Effector memory CD4-positive, alpha-beta T cell (primary cell): Measurements from ENCODE around the gene EPC1.
"Not testable (repeated sequence)": the region's sequence is repeated elsewhere in the genome, so short reads cannot be mapped to it uniquely, and the experiment has no call there.

Source experiments
- DNase-seq, 3 donors: peaks; one replicate each; pipeline ENCODE4 v3.0.0-alpha.2; 2020
- H3K27ac ChIP-seq: 2 replicates; pipeline ENCODE4 v1.7.0; 2013; ENCODE audit warnings: mild to moderate bottlenecking, low read length, moderate library complexity; ENCODE audit not compliant: insufficient read depth, poor library complexity, severe bottlenecking
- H3K27me3 ChIP-seq: replicated peaks from 2 replicates; pipeline ENCODE4 v1.7.0; 2013; ENCODE audit warnings: mild to moderate bottlenecking, low read length; ENCODE audit not compliant: insufficient read depth, control insufficient read depth, poor library complexity, severe bottlenecking
- H3K36me3 ChIP-seq: 2 replicates; pipeline ENCODE4 v1.7.0; 2013; ENCODE audit warnings: mild to moderate bottlenecking, low read length, moderate library complexity; ENCODE audit not compliant: control insufficient read depth, insufficient read depth
- H3K4me1 ChIP-seq: 2 replicates; pipeline ENCODE4 v1.7.0; 2013; ENCODE audit warnings: low read length, mild to moderate bottlenecking; ENCODE audit not compliant: control insufficient read depth, insufficient read depth, poor library complexity, severe bottlenecking
- H3K4me3 ChIP-seq: 2 replicates; pipeline ENCODE4 v1.7.0; 2013; ENCODE audit warnings: low read length, low read depth, mild to moderate bottlenecking; ENCODE audit not compliant: insufficient read depth, poor library complexity, severe bottlenecking
- H3K9me3 ChIP-seq: 2 replicates; pipeline ENCODE4 v1.7.0; 2013; ENCODE audit warnings: mild to moderate bottlenecking, low read length, moderate library complexity; ENCODE audit not compliant: control insufficient read depth

EPC1 gene

GRCh38 chr10:32373031-32373430 lies 26.1 kb upstream of the EPC1 start:
- no peak overlapping the region for H3K27ac ChIP-seq

GRCh38 chr10:32372000-32372875 lies 25.3 kb upstream of the EPC1 start:
- no peak overlapping the region for H3K4me3 ChIP-seq
- DNase-seq: no peak
- no peak overlapping the region for H3K27ac ChIP-seq
- no peaks in the 10 kb centered on the region for H3K27me3 ChIP-seq
- peaks cover 10% of the 10 kb centered on the region for H3K4me1 ChIP-seq
- peaks cover 8% of the 10 kb centered on the region for H3K36me3 ChIP-seq
- H3K9me3 ChIP-seq: no peaks in the 10 kb centered on the region

More at GRCh38 chr10:32373031-32373430, 26.1 kb upstream of the EPC1 start:
- DNase-seq: no peak
- Histone ChIP-seq H3K4me1 (peaks cover 5% of the 10 kb centered on the region), H3K9me3 (no peaks in the 10 kb centered on the region), H3K4me3 (no peak overlapping the region), H3K27me3 (no peaks in the 10 kb centered on the region), H3K36me3 (peaks cover 8% of the 10 kb centered on the region)

GRCh38 chr10:32371101-32371500 lies 24.1 kb upstream of the EPC1 start:
- H3K9me3 ChIP-seq: no peaks in the 10 kb centered on the region
- no peaks in the 10 kb centered on the region for H3K27me3 ChIP-seq
- H3K27ac ChIP-seq: no peak overlapping the region
- no peak for DNase-seq
- H3K4me1 ChIP-seq: peaks cover 19% of the 10 kb centered on the region
- no peak overlapping the region for H3K4me3 ChIP-seq
- peaks cover 8% of the 10 kb centered on the region for H3K36me3 ChIP-seq

GRCh38 chr10:32367793-32368453 lies 21.0 kb upstream of the EPC1 start:
- DNase-seq: peak; percentile 50 to 72 (median 53)
- no peak overlapping the region for H3K4me3 ChIP-seq
- H3K27ac ChIP-seq: peak overlapping the region; percentile 5
- peaks cover 19% of the 10 kb centered on the region for H3K4me1 ChIP-seq
- peaks cover 8% of the 10 kb centered on the region for H3K36me3 ChIP-seq
- no peaks in the 10 kb centered on the region for H3K27me3 ChIP-seq
- no peaks in the 10 kb centered on the region for H3K9me3 ChIP-seq

- Histone ChIP-seq H3K27me3 (no peaks in the 10 kb centered on the region), H3K27ac (no peak overlapping the region), H3K36me3 (peaks cover 8% of the 10 kb centered on the region), H3K9me3 (no peaks in the 10 kb centered on the region), H3K4me3 (no peak overlapping the region), H3K4me1 (peaks cover 24% of the 10 kb centered on the region)
- DNase-seq: no peak
Observed at GRCh38 chr10:32366588-32366987, 19.6 kb upstream of the EPC1 start.

GRCh38 chr10:32366111-32366510 lies 19.2 kb upstream of the EPC1 start:
- peaks cover 8% of the 10 kb centered on the region for H3K36me3 ChIP-seq
- DNase-seq: no peak
- H3K4me1 ChIP-seq: peaks cover 24% of the 10 kb centered on the region
- H3K27ac ChIP-seq: no peak overlapping the region
- no peaks in the 10 kb centered on the region for H3K9me3 ChIP-seq
- no peaks in the 10 kb centered on the region for H3K27me3 ChIP-seq
- H3K4me3 ChIP-seq: no peak overlapping the region

GRCh38 chr10:32365404-32365803 lies 18.4 kb upstream of the EPC1 start:
- not testable (repeated sequence) for H3K36me3 ChIP-seq, H3K9me3 ChIP-seq, H3K4me3 ChIP-seq, H3K27me3 ChIP-seq, H3K27ac ChIP-seq, DNase-seq
- peaks cover 24% of the 10 kb centered on the region for H3K4me1 ChIP-seq

- H3K36me3 ChIP-seq: peaks cover 4% of the 10 kb centered on the region
- no peaks in the 10 kb centered on the region for H3K9me3 ChIP-seq
- H3K4me1 ChIP-seq: peaks cover 23% of the 10 kb centered on the region
- H3K4me3 ChIP-seq: no peak overlapping the region
- H3K27ac ChIP-seq: no peak overlapping the region
- no peaks in the 10 kb centered on the region for H3K27me3 ChIP-seq
- DNase-seq: no peak
Observed at GRCh38 chr10:32362571-32362970, 15.6 kb upstream of the EPC1 start.

GRCh38 chr10:32360884-32361283 lies 13.9 kb upstream of the EPC1 start:
- peaks cover 4% of the 10 kb centered on the region for H3K36me3 ChIP-seq
- H3K4me1 ChIP-seq: peaks cover 21% of the 10 kb centered on the region
- H3K4me3 ChIP-seq: no peak overlapping the region
- no peak overlapping the region for H3K27ac ChIP-seq
- DNase-seq: no peak
- no peaks in the 10 kb centered on the region for H3K27me3 ChIP-seq
- no peaks in the 10 kb centered on the region for H3K9me3 ChIP-seq

- peaks cover 27% of the 10 kb centered on the region for H3K4me1 ChIP-seq
- no peak overlapping the region for H3K4me3 ChIP-seq
- peaks cover 4% of the 10 kb centered on the region for H3K36me3 ChIP-seq
- no peaks in the 10 kb centered on the region for H3K27me3 ChIP-seq
- DNase-seq: no peak
- no peak overlapping the region for H3K27ac ChIP-seq
- H3K9me3 ChIP-seq: no peaks in the 10 kb centered on the region
Observed at GRCh38 chr10:32360241-32360640, 13.3 kb upstream of the EPC1 start.
